GM18873 (cell line): Measurements from ENCODE around the gene AATK.
"Not testable (repeated sequence)": the region's sequence is repeated elsewhere in the genome, so short reads cannot be mapped to it uniquely, and the experiment has no call there.

Experiments used
- ATAC-seq: cut with Tn5 transposase; IDR thresholded peaks from one replicate; pipeline ENCODE4 v1.9.1; 2021; ENCODE audit warnings: mild to moderate bottlenecking, moderate library complexity, moderate number of reproducible peaks; ENCODE audit not compliant: unreplicated experiment, low FRiP score

The AATK gene

DNA sequence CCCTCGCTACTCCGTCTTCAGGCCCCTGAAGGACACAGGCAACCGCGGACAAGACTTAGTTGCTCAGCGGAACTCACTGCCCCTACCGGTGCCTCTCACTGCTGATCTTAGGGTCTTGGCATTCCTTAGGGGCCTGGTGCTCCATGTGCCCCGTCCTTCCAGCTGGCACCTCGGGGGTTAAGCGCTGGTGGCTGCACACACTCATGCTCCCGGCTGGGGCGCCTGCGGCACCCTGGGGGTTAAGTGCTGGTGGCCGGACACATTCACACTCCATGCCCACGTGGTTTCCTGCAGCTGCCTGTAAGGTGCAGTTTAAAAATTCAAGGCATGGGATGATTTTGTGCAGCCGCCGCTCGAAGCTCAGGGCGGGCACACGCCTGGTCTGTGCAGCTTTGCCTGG is 86.0 kb downstream of the AATK start:
- ATAC-seq, result no peak

DNA sequence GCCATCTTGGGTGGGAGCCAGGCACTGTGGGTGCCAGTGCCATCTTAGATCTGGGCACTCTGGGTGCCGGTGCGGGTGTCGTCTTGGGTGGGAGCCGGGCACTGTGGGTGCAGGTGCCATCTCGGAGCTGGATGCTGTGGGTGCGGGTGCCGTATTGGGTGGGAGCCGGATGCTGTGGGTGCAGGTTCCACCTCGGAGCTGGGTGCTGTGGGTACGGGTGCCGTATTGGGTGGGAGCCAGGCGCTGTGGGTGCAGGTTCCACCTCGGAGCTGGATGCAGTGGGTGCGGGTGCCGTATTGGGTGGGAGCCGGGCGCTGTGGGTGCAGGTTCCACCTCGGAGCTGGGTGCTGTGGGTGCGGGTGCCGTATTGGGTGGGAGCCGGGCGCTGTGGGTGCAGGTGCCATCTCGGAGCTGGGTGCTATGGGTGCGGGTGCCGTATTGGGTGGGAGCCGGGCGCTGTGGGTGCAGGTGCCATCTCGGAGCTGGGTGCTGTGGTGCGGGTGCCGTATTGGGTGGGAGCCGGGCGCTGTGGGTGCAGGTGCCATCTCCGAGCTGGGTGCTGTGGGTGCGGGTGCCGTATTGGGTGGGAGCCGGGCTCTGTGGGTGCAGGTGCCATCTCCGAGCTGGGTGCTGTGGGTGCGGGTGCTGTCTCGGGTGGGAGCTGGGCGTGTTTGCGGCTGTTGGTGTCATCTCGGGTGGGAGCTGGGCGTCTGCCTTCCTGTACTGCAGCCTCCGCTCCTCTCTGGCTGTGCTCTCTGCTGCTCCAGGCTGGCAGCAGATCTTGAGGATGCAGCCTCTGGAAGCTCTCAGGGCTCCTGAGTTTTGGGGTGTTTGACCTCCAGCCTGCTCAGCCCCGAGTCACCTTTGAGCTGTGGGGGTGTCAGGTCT is 87.8 kb downstream of the AATK start:
- ATAC-seq, result not testable (repeated sequence)

DNA sequence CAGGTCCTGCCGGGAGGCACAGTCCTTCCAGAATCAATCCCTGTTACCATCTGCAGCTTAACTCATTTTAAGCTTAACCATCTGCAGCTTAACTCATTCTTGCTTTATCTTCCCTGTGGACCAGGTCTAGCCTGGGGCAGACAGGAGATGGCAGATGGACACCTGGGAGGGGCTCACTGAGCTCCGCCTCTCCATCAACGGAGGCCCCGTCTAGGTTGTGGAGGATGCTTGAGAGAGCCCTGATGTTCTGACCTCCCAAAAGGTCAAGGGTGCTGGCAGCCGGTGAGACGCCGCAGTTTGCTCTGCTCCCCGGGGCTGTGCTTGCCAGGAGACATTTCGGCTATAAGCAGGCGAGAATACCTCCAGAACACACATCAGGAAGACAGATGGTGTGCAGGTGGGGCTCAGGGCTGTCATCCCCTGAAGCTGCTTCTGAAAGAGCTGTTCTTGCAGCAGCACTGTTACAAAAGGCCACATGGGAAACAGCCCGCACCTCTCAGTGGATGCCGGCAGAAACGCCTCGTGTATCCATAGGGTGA is 89.8 kb downstream of the AATK start:
- no peak for ATAC-seq

DNA sequence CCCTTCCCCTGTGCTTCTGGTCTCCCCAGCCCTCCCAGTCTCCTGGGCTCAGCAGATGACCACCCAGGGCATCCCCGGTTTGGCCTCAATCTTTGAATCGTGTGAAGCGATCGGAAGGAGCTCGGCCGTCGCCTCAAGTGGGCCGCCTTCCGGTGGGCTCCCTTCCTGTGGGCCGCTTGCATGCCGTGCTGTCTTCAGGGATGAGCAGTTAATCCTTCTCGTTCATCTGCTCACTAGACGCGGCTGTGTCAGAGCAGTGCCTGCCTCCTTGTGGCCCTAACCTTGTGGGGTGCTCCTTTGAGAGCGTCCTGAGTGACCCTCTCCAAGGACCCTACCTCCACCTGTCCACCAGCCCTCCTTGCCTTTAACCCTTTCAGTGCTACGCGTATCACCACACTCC is 90.7 kb downstream of the AATK start:
- no peak for ATAC-seq

DNA sequence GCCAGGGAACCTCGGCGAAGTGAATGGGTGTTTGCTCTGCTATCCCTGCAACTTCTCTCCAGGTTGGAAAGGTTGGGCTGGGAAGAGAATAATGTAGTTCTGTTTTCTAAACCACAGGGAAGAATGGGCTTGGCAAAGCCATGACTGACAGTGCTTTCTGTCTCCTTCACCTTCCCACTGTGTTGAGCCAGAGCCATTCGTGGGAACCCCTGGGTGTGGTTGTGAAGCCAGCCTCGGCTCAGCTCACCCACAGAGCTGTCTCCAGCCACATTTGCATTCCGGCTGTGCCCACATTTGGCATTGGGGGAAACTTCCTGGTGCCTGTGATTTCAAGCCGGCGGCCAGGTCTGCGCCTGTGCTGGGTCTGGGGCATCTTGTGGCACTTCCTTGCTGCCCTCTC is 91.1 kb downstream of the AATK start:
- ATAC-seq, result no peak

DNA sequence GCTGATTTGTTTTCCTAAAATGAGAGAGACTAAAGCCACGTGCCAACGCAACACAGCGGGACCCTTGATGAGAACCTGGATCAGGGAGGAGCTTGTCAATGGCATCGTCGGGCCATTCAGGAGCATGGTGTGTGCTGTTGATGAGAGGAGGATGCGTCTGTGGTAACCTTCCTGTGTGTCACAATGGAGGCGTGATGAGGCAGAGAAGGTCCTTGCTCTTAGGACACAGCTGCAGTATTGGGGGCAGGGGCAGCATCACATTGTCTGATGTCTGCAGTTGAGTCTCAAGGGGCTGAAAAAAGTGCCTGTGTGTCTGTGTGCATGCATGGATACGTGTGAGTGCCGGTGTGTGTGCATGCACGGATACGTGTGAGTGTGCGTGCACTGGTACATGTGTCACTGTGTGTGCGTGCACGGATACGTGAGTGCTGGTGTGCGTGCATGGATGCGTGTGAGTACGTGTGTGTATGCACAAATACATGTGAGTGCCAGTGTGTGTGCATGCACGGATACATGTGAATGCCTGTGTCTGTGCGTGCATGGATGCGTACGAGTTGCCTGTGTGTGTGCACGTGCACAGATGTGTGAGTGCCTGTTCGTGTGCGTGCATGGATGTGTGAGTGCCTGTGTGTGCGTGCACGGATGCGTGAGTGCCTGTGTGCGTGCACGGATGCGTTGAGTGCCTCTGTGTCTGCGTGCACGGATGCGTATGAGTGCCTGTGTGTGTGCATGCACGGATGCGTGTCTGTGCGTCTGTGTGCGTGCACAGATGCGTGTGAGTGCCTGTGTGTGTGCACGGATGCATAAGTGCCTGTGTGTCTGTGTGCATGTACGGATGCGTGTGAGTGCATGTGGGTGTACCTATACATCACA is 91.8 kb downstream of the AATK start:
- ATAC-seq, result no peak

DNA sequence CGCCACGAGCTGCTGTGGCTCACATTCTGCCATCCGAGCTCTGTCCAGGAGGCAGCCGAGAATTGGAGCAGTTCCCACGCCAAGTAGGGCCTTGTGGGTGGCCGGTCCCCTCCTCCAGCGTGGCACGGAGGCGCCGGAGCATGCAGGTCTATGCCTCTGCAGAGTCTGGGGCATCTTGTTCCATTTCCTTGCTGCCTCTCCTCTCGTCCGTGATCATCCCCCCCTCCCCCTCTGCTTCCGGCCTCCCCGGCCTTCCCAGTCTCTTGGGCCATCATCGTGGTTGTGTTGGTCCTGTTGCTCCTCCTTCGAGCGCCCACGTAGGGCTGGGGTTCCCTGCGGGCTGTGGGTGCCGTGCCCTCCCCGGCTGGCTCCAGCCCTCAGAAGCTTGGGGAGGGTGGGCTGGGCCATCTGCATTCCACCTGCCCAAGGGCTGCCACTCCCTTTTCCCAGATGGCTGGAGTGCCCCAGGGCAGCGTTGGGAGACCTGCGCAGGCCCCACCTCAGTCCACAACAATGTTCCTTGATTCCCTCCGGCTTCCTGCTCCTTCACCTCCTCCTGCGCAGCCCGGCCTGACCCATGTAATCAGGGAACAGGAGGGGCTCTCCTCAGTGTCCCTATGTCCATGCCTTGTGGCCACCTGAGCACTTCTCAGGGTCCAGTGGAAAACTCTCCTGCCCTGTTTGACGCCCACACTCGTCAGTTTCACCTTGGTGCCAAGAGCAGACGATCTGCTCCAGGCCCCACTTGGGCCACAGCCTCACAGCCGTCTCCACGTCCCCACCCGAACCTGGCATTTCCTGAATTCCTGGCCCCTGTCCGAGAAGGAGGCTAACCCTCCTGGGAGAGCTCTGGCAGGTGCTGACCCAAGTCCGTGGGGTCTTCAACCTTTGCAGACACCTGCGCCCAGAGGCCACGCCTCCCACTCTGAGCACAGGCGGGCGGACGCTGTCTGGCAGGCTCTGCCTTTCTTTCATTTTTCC is 94.0 kb downstream of the AATK start:
- no peak for ATAC-seq

DNA sequence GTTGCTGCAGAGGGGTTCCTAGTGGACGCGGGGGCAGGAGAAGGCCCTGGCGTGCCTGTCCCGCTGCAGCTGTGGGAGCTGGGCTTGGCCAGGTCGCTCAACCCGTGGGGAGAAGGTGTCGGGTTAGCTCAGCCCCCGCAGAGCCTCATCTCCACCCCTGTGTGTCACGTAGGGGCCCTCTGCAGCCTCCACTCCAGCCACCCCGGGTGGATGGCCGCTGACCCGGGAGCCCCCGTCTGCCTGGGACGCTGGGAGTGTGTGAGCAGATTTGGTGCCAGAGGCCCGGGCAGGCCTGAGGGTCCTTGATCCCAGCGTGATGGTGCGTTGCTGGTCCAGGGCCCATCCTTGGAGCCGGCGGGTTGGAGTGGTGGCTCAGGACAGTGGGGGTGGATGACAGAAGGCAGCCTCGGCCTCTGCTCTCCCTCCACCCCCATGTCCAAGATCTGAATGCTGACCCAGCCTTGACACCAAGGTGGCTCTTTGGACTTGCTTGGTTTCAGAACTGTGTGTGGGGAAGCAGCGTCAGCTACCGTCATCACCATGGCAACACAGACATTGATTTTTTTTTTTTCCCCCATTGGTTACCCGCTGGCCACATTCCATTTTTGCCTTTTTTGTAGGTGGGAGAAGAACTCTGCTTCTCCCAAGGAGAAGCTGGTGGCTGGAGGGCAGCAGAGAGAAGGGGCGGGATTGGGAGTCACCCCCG is 95.3 kb downstream of the AATK start:
- ATAC-seq, result no peak

DNA sequence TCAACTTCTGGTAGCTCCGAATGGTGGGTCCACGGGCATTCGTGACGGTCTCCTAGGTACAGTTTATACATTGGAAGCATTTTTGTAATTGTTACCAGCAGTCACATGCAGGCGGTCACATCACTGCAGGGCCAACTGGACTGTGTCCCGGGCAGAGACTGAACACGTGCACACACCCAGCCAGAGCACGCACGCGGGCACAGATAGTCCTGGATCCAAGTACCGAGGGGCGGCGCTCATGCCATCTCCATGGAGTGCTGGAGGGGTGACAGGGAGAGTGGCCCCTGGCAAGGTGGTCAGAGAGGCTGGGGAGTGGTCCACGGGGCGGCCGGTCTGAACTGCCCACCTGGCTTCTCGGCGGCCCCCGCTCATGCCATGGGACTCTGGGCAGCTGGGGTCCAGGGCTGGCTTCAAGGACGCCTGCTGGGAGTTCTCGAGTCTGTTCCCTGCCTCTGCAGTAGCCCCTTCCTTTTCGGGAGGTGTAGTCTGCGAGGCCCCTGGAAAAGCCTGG is 96.8 kb downstream of the AATK start:
- no peak for ATAC-seq

DNA sequence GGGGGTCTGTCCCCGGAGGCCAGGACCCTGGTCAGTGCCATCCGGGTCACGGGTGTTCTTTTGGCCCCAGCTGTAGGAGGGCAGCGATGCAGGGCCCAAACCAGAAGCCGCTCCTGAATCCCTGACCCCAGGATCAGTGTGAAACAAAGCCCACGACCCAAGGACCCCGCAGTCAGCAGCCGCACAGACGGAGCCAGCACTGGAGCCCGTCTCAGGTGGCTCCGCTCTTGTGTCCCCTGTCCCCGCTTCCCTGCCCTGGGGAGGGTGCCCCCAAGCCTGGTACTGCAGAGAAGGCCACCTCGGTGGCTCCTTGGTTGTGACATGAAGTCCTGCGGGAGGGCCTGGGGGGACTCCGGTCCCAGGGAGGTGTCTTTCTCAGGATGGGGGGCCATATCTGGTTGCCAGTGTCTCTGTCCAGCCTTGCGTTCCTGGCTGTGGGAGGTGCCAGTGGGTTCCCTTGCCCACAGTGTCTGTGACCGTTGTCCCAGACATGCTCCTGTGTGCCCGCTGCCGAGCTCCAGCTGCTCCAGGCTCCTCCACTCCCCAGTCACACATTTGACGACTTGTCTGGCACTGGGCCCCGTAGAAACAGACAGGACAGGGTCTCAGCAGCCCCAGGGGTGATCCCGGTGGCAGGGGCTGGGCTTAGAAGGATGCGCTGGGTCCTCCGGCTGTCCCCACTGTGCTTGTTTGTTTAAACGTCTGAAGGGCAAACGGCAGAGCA is 97.4 kb downstream of the AATK start:
- no peak for ATAC-seq

DNA sequence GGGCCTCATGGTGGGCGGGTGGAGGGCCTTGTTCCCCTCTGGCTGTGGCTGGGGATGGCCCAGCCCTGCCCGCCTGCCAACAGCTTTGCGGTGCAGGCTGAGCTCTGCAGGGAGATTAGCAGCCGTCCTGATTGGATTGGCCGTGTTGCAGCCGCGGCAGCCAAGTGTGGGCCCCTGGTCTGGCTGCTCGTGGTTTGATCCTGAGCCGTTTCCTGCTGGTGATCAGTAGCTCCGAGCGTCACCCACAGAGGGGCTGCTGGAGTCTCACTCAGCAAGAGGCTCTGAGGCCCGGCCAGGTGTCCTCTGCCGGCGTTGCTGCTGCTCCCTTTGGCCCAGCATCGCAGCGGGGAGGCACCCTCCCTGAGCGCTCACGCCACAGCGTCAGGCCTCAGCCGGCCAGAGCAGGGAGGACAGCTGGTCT is 98.6 kb downstream of the AATK start:
- ATAC-seq, result no peak
